ENCODE results near the gene HADHB. TPM values are rescaled to one million over a fixed set of nuclear protein-coding genes. Genes with fewer than 3 reads are reported as not detected.

Gene HADHB
- total RNA-seq, 1 experiment from 2014 or later: 65.5 TPM

DNA sequence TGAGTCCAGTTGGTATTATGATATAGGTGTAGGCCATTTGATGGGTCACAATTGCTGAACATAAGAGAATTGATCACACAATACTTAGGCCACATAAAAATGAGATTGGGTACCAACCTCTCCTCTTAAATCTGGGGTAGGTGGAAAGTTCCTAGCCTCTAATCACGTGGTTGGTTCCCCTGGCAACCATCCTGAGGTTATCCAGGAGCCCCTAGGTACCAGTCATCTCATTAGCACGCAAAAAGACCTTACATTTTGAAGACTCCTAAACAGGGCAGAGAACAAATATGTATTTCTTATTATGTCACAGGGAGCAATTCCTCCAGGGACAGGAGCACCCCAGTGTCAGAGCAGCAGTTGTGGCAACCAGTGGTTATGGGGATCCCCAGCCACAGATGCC, 88.6 kb downstream of the HADHB start (continued):
- TF ChIP-seq CBX3 (IDR thresholded peaks at IDR 0.05; ENCODE audit: low read depth) (no peak), FOSL1 (IDR thresholded peaks at IDR 0.05; ENCODE audit: low read depth) (no peak)

- no peak for ATAC-seq
- Histone ChIP-seq H3K4me1 (ENCODE audit: control insufficient read depth in 1 of 2, insufficient read depth in 2 of 2, low read length in 2 of 2) (peaks cover 3 to 17% of the 10 kb centered on the region in 2 experiments; a peak in 3 of 4 replicates), H3K9ac (ENCODE audit: low read length) (no peak overlapping the region), H4K20me1 (ENCODE audit: insufficient read depth) (no peaks in the 10 kb centered on the region), H3K79me2 (ENCODE audit: insufficient read depth, low read length) (no peaks in the 10 kb centered on the region), H3K27ac (ENCODE audit: low read depth, low read length) (no peak overlapping the region), H3K4me3 (replicated peaks in 1 of 2; ENCODE audit: low read depth in 1 of 2, low read length in 2 of 2) (no peak overlapping the region), H2AFZ (ENCODE audit: low read depth, low read length, poor library complexity, severe bottlenecking) (no peak overlapping the region), H3K9me3 (ENCODE audit: control insufficient read depth in 1 of 2, insufficient read depth in 1 of 2, low read depth in 1 of 2, low read length in 2 of 2) (no peaks in the 10 kb centered on the region), H3K9me2 (ENCODE audit: insufficient read depth) (no peaks in the 10 kb centered on the region), H3K27me3 (ENCODE audit: insufficient read depth, low read length) (no peaks in the 10 kb centered on the region), H3K36me3 (ENCODE audit: control insufficient read depth in 1 of 2, insufficient read depth in 2 of 2, low read length in 2 of 2) (no peaks in the 10 kb centered on the region), H3K4me2 (ENCODE audit: low read length) (no peak overlapping the region)
- no peak for DNase-seq (ENCODE audit: low read depth, low spot score)
- TF ChIP-seq EZH2phosphoT487 (IDR thresholded peaks at IDR 0.05; ENCODE audit: borderline replicate concordance): no peak
- TF ChIP-seq, protein P1, sequence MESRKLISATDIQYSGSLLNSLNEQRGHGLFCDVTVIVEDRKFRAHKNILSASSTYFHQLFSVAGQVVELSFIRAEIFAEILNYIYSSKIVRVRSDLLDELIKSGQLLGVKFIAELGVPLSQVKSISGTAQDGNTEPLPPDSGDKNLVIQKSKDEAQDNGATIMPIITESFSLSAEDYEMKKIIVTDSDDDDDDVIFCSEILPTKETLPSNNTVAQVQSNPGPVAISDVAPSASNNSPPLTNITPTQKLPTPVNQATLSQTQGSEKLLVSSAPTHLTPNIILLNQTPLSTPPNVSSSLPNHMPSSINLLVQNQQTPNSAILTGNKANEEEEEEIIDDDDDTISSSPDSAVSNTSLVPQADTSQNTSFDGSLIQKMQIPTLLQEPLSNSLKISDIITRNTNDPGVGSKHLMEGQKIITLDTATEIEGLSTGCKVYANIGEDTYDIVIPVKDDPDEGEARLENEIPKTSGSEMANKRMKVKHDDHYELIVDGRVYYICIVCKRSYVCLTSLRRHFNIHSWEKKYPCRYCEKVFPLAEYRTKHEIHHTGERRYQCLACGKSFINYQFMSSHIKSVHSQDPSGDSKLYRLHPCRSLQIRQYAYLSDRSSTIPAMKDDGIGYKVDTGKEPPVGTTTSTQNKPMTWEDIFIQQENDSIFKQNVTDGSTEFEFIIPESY (IDR thresholded peaks at IDR 0.05; ENCODE audit: extremely low read depth, insufficient replicate concordance, low read length): no peak
- no peak for TF ChIP-seq TCF7L2 (IDR thresholded peaks at IDR 0.05; ENCODE audit: borderline replicate concordance, extremely low read depth, insufficient read depth, insufficient read length)
- TF ChIP-seq ZFX (IDR thresholded peaks at IDR 0.05): no peak
- no peak for TF ChIP-seq CBX3 (IDR thresholded peaks at IDR 0.05; ENCODE audit: low read depth)
- no peak for TF ChIP-seq SP1 (IDR thresholded peaks at IDR 0.05; ENCODE audit: low read depth)
- TF ChIP-seq EZH2 (IDR thresholded peaks at IDR 0.05): no peak
- TF ChIP-seq YY1 (IDR thresholded peaks at IDR 0.05; ENCODE audit: extremely low read depth, insufficient replicate concordance, low read depth, low read length): no peak
- TF ChIP-seq, protein P2, sequence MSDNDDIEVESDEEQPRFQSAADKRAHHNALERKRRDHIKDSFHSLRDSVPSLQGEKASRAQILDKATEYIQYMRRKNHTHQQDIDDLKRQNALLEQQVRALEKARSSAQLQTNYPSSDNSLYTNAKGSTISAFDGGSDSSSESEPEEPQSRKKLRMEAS (IDR thresholded peaks at IDR 0.05): no peak
- no peak for TF ChIP-seq POLR2A (IDR thresholded peaks at IDR 0.05; ENCODE audit: borderline replicate concordance, extremely low read depth, insufficient read depth, insufficient read length)
- TF ChIP-seq SIN3A (IDR thresholded peaks at IDR 0.05; ENCODE audit: low read depth): no peak
- TF ChIP-seq JUND (IDR thresholded peaks at IDR 0.05): no peak
- TF ChIP-seq POLR2AphosphoS5 (IDR thresholded peaks at IDR 0.05; ENCODE audit: low read depth, low read length): no peak
- no peak for TF ChIP-seq CTCF (IDR thresholded peaks at IDR 0.05 in 2 of 3, conservative IDR thresholded peaks at IDR 0.05 in 1 of 3; ENCODE audit: borderline replicate concordance in 1 of 3, insufficient read depth in 1 of 3, low read depth in 2 of 3, low read length in 2 of 3)
- TF ChIP-seq ELF1 (IDR thresholded peaks at IDR 0.05; ENCODE audit: borderline replicate concordance, low read depth): no peak
- no peak for TF ChIP-seq SRF (IDR thresholded peaks at IDR 0.05; ENCODE audit: low read depth)
- TF ChIP-seq REST (IDR thresholded peaks at IDR 0.05; ENCODE audit: low read depth): no peak
- ChIA-PET RAD21 (ENCODE audit: low non-redundant PET in 1 of 2, low total read pairs in 2 of 2, uncharacterized antibody in 2 of 2, unreplicated experiment in 2 of 2) (no interaction called here), POLR2A (interaction anchor here (1.4 kb wide), 1 partner anchor 10 kb away, joined by 5 read pairs; the partner anchor contains the start of gene SELENOI), CTCF (no interaction called here)
- no TSS peak for BruUV-seq (replicated peaks)
- intact Hi-C loops (cut with micrococcal nuclease): no loop called here
Measured at GRCh38 chr2:26335231-26335630, 90.5 kb downstream of the HADHB start.

Data from HCT116 (cell line).